Measurements from ENCODE around the gene FOXJ3.

FOXJ3 gene

GRCh38 chr1:42173961-42174735, 160.9 kb downstream of the FOXJ3 start:
- Histone ChIP-seq H3K4me3 (ENCODE audit: low read depth, low read length) (no peak overlapping the region), H3K4me1 (ENCODE audit: control insufficient read depth, insufficient read depth, low read length) (peaks cover 11% of the 10 kb centered on the region), H3K9me3 (ENCODE audit: control insufficient read depth, insufficient read depth, low read depth, low read length) (no peaks in the 10 kb centered on the region), H3K36me3 (ENCODE audit: control insufficient read depth in 2 of 2, insufficient read depth in 1 of 2, low read length in 2 of 2) (no peaks in the 10 kb centered on the region), H3K27ac (ENCODE audit: extremely low read depth, low read depth, low read length) (no peak overlapping the region)
- TF ChIP-seq ZIC2 (tag by site-specific recombination; IDR thresholded peaks at IDR 0.05) (no peak), ZSCAN16 (tag by site-specific recombination; IDR thresholded peaks at IDR 0.05) (no peak), ELK4 (IDR thresholded peaks at IDR 0.05; ENCODE audit: borderline replicate concordance, low read depth, low read length) (no peak), ZNF391 (tag by site-specific recombination; IDR thresholded peaks at IDR 0.05; ENCODE audit: borderline replicate concordance, low read depth) (no peak), REST (tag by site-specific recombination; IDR thresholded peaks at IDR 0.05) (no peak), ZBTB8A (tag by site-specific recombination; IDR thresholded peaks at IDR 0.05) (no peak), PRDM4 (tag by site-specific recombination; IDR thresholded peaks at IDR 0.05) (no peak), GLIS2 (tag by site-specific recombination; IDR thresholded peaks at IDR 0.05) (no peak), BCL11B (tag by site-specific recombination; IDR thresholded peaks at IDR 0.05; ENCODE audit: low read depth) (no peak), ZNF433 (tag by site-specific recombination; IDR thresholded peaks at IDR 0.05; ENCODE audit: low read depth) (no peak), KLF17 (tag by site-specific recombination; IDR thresholded peaks at IDR 0.05) (no peak), ZNF747 (tag by site-specific recombination; IDR thresholded peaks at IDR 0.05) (no peak), SP7 (tag by site-specific recombination; IDR thresholded peaks at IDR 0.05) (no peak), ZNF560 (tag by site-specific recombination; IDR thresholded peaks at IDR 0.05; ENCODE audit: borderline replicate concordance) (no peak), ZNF513 (tag by site-specific recombination; IDR thresholded peaks at IDR 0.05) (no peak), ZNF148 (tag by site-specific recombination; IDR thresholded peaks at IDR 0.05; ENCODE audit: borderline replicate concordance) (no peak), ZNF791 (tag by site-specific recombination; IDR thresholded peaks at IDR 0.05) (no peak), HIC1 (tag by site-specific recombination; IDR thresholded peaks at IDR 0.05) (no peak), ZNF362 (tag by site-specific recombination; IDR thresholded peaks at IDR 0.05) (no peak)
- ChIA-PET CTCF (interaction anchor here (0.5 to 4.3 kb wide), 66 partner anchors 9 to 721 kb away, joined by 3 to 32 read pairs (median 4); partner anchors contain the start of genes FOXJ3 and GUCA2A), POLR2A (no interaction called here)

All from HEK293 (cell line).